WTC11 (cell line): Measurements from ENCODE around the gene LACC1. TPM values are rescaled to one million over a fixed set of nuclear protein-coding genes. Genes with fewer than 3 reads are reported as not detected.

Experiments
- ATAC-seq: fragments of 200-7000 bp; cut with Tn5 transposase; 2 replicates; pipeline ENCODE4 v1.10.0; 2021; ENCODE audit warnings: mild to moderate bottlenecking, moderate library complexity
- CTCF ChIA-PET: fragments of 300-600 bp; sonication (Branson Sonifier 250); formaldehyde crosslinking; loops from one replicate; lab custom pipeline; 2021; ENCODE audit warnings: antibody characterized with exemption; lab: Charles Lee
- POLR2A ChIA-PET: fragments of 350-600 bp; sonication (Branson Sonifier 250); formaldehyde crosslinking; loops from one replicate; lab custom pipeline; 2021; ENCODE audit warnings: antibody characterized with exemption; lab: Charles Lee
- DNase-seq: peaks from one replicate; pipeline ENCODE4 v3.0.0; 2021; ENCODE audit warnings: low spot score
- H3K27ac Mint-ChIP-seq: 2 replicates; pipeline ENCODE4 v1.8.0; 2021; ENCODE audit warnings: mixed read lengths
- H3K27me3 Mint-ChIP-seq: 2 replicates; pipeline ENCODE4 v1.8.0; 2021; ENCODE audit warnings: low read depth, mild to moderate bottlenecking, moderate library complexity, mixed read lengths
- H3K36me3 Mint-ChIP-seq: 2 replicates; pipeline ENCODE4 v1.8.0; 2021; ENCODE audit warnings: mixed read lengths
- H3K4me1 Mint-ChIP-seq: 2 replicates; pipeline ENCODE4 v1.8.0; 2022; ENCODE audit warnings: mixed read lengths
- H3K4me3 Mint-ChIP-seq: 2 replicates; pipeline ENCODE4 v1.8.0; 2021; ENCODE audit warnings: mild to moderate bottlenecking, moderate library complexity, mixed read lengths
- H3K9me3 Mint-ChIP-seq: 2 replicates; pipeline ENCODE4 v1.8.0; 2021; ENCODE audit warnings: mixed read lengths
- ATF3 ChIP-seq: sonication (generic); formaldehyde crosslinking; conservative IDR thresholded peaks from 2 replicates; pipeline ENCODE4 v1.8.1; 2022; ENCODE audit warnings: mild to moderate bottlenecking, missing genetic modification reagents
- CTCF ChIP-seq: fragments of 200-600 bp; IDR thresholded peaks from 2 replicates; pipeline ENCODE4 v1.8.0; 2022; ENCODE audit warnings: antibody characterized with exemption
- EMX1 ChIP-seq: fragments of 250-450 bp; sonication (Bioruptor Pico); IDR thresholded peaks from 2 replicates; pipeline ENCODE4 v1.8.0; 2021; ENCODE audit warnings: mild to moderate bottlenecking
- GABPB1 ChIP-seq: sonication (generic); formaldehyde crosslinking; IDR thresholded peaks from 2 replicates; pipeline ENCODE4 v1.8.1; 2023; ENCODE audit warnings: mild to moderate bottlenecking, missing genetic modification reagents
- MLX ChIP-seq: sonication (generic); formaldehyde crosslinking; IDR thresholded peaks from 2 replicates; pipeline ENCODE4 v1.8.1; 2023; ENCODE audit warnings: mild to moderate bottlenecking, missing genetic modification reagents, moderate library complexity
- NR2C2 ChIP-seq: sonication (generic); formaldehyde crosslinking; IDR thresholded peaks from 2 replicates; pipeline ENCODE4 v1.8.0; 2022; ENCODE audit warnings: mild to moderate bottlenecking, missing genetic modification reagents
- PRDM15 ChIP-seq: sonication (generic); formaldehyde crosslinking; IDR thresholded peaks from 2 replicates; pipeline ENCODE4 v1.8.0; 2022; ENCODE audit warnings: missing genetic modification reagents
- RORB ChIP-seq: fragments of 250-450 bp; sonication (Bioruptor Pico); IDR thresholded peaks from 2 replicates; pipeline ENCODE4 v1.9.0; 2021; ENCODE audit warnings: mild to moderate bottlenecking
- STAT6 ChIP-seq: sonication (generic); formaldehyde crosslinking; conservative IDR thresholded peaks from 2 replicates; pipeline ENCODE4 v1.8.1; 2023; ENCODE audit warnings: mild to moderate bottlenecking, low read depth, missing genetic modification reagents, moderate library complexity
- TCF7 ChIP-seq: sonication (generic); formaldehyde crosslinking; IDR thresholded peaks from 2 replicates; pipeline ENCODE4 v1.8.0; 2022; ENCODE audit warnings: mild to moderate bottlenecking, low read depth, missing genetic modification reagents, moderate library complexity
- USF1 ChIP-seq: sonication (generic); formaldehyde crosslinking; IDR thresholded peaks from 2 replicates; pipeline ENCODE4 v1.8.0; 2022; ENCODE audit warnings: mild to moderate bottlenecking, missing genetic modification reagents
- ZBTB43 ChIP-seq: sonication (generic); formaldehyde crosslinking; IDR thresholded peaks from 2 replicates; pipeline ENCODE4 v1.8.1; 2023; ENCODE audit warnings: mild to moderate bottlenecking, missing genetic modification reagents
- ZNF121 ChIP-seq: sonication (generic); formaldehyde crosslinking; IDR thresholded peaks from 2 replicates; pipeline ENCODE4 v1.8.0; 2023; ENCODE audit warnings: missing genetic modification reagents
- ZNF138 ChIP-seq: sonication (generic); formaldehyde crosslinking; conservative IDR thresholded peaks from 2 replicates; pipeline ENCODE4 v1.8.1; 2022; ENCODE audit warnings: mild to moderate bottlenecking, moderate library complexity, missing genetic modification reagents
- ZNF416 ChIP-seq: fragments of 250-450 bp; sonication (Bioruptor Pico); IDR thresholded peaks from 2 replicates; pipeline ENCODE4 v1.9.0; 2021; ENCODE audit warnings: mild to moderate bottlenecking, inconsistent platforms
- ZSCAN18 ChIP-seq: fragments of 250-450 bp; sonication (Bioruptor Pico); IDR thresholded peaks from 2 replicates; pipeline ENCODE4 v2.1.2; 2022; ENCODE audit warnings: mild to moderate bottlenecking, moderate library complexity
- total RNA-seq: library from RNA; stranded (reverse); gene quantifications from 3 replicates; pipeline ENCODE4 v1.2.3, GENCODE V29; 2021

The LACC1 gene
- total RNA-seq, 1 experiment from 2014 or later, result 5.5 TPM

GRCh38 chr13:43876366-43876765 lies 3.3 kb upstream of the LACC1 start:
- H3K4me1 Mint-ChIP-seq, result peaks cover 36% of the 10 kb centered on the region
- H3K27ac Mint-ChIP-seq, result no peak overlapping the region
- ChIA-PET CTCF (no interaction called here), POLR2A (no interaction called here)
- H3K36me3 Mint-ChIP-seq, result no peaks in the 10 kb centered on the region
- H3K27me3 Mint-ChIP-seq, result peaks cover 16% of the 10 kb centered on the region
- no peak for ATAC-seq
- H3K9me3 Mint-ChIP-seq, result no peaks in the 10 kb centered on the region; the same call in 1 of the 2 replicates
- TF ChIP-seq RORB (CRISPR knock-in tag), result no peak
- no peak for TF ChIP-seq MLX (CRISPR knock-in tag)
- TF ChIP-seq PRDM15 (CRISPR knock-in tag), result no peak
- TF ChIP-seq ZBTB43, result no peak
- no peak for TF ChIP-seq TCF7 (CRISPR knock-in tag)
- no peak for TF ChIP-seq CTCF
- no peak for TF ChIP-seq ZNF121 (CRISPR knock-in tag)
- H3K4me3 Mint-ChIP-seq, result no peak overlapping the region
- DNase-seq, result no peak

GRCh38 chr13:43877326-43877725 lies 2.4 kb upstream of the LACC1 start:
- POLR2A ChIA-PET, result no interaction called here
- Mint-ChIP-seq H3K9me3 (no peaks in the 10 kb centered on the region; the same call in 1 of the 2 replicates), H3K36me3 (no peaks in the 10 kb centered on the region)
- no peak for TF ChIP-seq STAT6 (CRISPR knock-in tag)
- no peak for TF ChIP-seq NR2C2
- TF ChIP-seq GABPB1 (CRISPR knock-in tag), result no peak
- TF ChIP-seq USF1 (CRISPR knock-in tag), result no peak
- no peak for TF ChIP-seq ZNF138
- no peak for TF ChIP-seq ZNF416 (CRISPR knock-in tag)
- TF ChIP-seq ATF3, result no peak
- no peak for TF ChIP-seq EMX1 (CRISPR knock-in tag)
- no peak for TF ChIP-seq PRDM15 (CRISPR knock-in tag)
- no peak for TF ChIP-seq ZSCAN18

More at GRCh38 chr13:43877326-43877725, 2.4 kb upstream of the LACC1 start:
- CTCF ChIA-PET, result no interaction called here
- ATAC-seq, result no peak
- DNase-seq, result no peak
- H3K27ac Mint-ChIP-seq, result peak overlapping the region; percentile 39; the same call in 1 of the 2 replicates
- H3K4me3 Mint-ChIP-seq, result peak overlapping the region; percentile 90
- peaks cover 41% of the 10 kb centered on the region for H3K4me1 Mint-ChIP-seq
- H3K27me3 Mint-ChIP-seq, result peaks cover 22% of the 10 kb centered on the region
